NCI-H526 treated with DMSO at 0.1 percent for 48 hours (cell line): ENCODE data around the gene CHMP2A.

Experiments
- DNase-seq: peaks from one replicate; lab custom pipeline; 2025; lab: John Stamatoyannopoulos, UW

CHMP2A gene

DNA sequence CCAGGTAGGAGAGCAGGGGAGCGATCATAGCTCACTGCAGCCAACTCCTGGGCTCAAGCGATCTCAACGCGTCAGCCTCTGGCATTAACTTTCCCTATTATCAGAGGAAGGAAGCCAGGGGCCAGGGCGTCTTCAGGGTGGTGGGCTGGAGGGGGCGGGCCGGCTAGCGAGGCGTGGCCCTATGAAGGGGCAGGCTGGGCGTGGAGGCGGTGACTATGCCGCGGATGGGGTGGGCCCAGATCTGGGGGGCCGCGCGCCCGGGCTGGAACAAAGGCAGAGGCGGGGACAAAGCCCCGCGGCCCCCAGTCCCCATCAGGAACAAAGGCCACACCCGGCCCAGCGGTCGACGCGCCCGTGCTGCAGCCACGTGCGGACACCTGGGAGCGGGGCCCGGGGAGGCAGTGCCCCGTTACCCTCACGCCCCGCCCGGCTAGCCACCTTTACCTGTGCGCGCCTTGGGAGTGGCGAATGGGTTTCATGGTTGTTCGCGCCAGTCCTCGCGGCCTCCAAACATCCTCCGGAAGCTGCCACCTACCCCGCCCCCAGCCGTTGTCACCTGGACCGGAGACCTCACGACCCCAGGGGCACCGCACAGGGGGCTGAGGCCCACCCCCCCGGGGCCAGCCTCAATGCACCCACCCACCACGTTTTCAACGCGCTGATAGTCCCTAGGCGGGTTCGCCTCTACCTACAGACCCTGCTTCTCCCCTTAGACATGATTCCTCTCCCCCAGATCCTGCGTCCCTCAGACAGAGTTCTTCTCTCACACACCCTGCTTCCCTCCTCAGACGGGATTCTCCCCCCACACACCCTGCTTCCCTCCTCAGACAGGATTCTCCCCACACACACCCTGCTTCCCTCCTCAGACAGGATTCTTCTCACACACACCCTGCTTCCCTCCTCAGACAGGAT lies 16.4 kb downstream of the CHMP2A start:
- DNase-seq, result peak; percentile 79

DNA sequence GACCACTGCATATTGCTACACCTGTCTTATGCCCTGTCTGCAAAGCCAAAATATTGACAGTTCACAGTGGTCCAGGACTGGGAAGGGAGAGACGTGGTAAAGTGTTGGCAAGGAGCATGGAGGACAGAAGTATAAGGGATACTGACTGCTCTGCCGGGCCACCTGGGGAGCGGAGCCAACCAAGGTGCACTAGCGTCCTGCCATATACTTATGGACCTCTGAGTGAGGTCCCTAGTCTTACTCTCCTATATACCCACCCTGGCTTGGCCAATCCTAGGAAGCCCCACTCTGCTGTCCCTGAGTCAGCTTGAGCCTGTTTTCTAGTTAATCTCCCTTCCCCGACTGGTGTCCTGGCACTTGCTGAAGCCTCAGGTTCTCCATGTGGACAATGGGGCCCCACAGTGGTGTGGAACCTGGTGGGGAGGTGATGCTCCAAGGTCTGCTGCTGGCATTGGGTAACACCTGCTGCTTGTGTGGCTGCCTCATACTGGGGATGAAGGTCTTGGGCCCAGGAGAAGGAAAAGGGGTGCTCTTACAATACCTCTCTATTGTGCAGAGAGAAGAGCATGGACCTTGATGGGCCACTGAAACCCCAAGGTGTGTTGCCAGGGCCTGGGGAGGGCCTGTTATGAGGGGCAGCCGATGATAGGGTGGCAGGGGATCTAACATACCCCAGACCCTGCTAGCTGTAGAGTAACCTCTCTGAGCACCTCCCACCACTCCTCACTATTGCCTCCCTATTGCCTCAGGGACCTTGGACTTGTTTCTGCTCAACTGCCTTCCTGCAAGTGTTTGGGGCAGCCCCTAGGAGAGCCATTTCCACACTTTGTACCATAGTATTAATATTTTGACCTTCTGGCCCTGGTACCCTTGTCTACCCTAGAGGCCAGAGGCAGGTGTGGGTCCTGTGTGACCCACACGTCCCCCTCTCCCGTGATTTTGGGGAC lies 17.8 kb downstream of the CHMP2A start:
- no peak for DNase-seq

- no peak for DNase-seq
Observed at GRCh38 chr19:58535857-58536256, 19.0 kb downstream of the CHMP2A start.

DNA sequence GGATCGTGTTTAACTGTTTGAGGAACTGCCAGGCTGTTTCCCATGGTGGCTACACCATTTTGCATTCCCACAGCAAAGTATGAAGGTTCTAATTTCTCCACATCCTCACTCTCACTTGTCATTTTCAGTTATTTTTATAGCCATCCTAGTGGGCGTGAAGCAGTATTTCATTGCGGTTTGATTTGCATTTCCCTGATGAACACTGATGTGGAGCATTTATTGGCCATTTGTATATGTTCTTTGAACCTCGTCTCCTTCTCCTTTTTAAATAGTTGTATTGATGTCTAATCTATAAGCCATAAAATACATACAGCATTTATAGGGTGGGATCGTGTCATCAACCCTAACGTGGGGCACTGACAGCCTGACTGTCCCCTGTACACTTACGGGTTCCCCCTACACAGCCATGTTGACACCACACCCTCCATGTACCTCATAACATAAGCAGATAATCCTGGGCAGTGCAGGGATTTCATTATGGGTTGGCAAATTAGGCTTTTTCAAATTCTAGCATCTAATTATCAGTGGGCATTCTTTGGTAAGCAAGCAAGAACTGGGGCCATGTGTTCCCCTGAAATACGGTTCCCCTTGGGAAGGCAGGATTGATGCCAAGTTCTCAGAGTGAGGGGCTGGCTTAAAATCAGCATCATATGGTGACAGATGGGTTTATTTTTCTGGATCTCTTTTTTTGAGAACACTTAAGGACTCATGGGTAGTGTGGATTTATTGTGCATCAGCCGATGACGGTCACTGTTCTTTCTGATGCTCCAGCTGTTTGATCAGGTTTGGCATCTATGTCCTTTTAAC lies 23.7 kb downstream of the CHMP2A start:
- DNase-seq, result peak; percentile 28

GRCh38 chr19:58529405-58529804 lies 25.5 kb downstream of the CHMP2A start:
- DNase-seq, result no peak

DNA sequence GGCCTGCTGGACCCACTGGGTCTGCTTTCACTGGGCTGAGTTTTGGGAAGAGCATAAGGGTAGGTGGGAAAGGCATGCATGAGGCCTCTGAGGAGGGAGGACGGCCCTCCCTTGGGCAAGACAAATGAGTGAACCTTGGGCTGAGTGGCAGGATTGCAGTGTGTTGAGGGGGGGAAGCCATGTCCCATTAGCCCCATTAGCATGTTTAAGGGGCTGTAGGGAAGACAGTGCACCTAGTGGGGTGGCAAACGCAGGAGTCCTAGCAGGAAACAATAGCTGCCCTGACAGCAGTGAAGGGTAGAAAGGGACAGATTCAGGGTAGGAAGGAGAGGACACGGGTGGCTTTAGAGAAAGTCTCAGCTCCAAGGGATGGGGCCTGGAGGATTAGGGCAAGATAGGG lies 32.2 kb downstream of the CHMP2A start:
- DNase-seq, result no peak

GRCh38 chr19:58521651-58522050 lies 33.3 kb downstream of the CHMP2A start:
- no peak for DNase-seq

GRCh38 chr19:58520257-58520599 lies 34.7 kb downstream of the CHMP2A start:
- no peak for DNase-seq

- DNase-seq, result peak; percentile 95
Observed at GRCh38 chr19:58519355-58520256, 35.3 kb downstream of the CHMP2A start, which contains the start of gene ZBTB45. TSS of gene ZBTB45 (minus strand) at chr19:58519810. CDS start at chr19:58517673, 2,137 bp downstream.

DNA sequence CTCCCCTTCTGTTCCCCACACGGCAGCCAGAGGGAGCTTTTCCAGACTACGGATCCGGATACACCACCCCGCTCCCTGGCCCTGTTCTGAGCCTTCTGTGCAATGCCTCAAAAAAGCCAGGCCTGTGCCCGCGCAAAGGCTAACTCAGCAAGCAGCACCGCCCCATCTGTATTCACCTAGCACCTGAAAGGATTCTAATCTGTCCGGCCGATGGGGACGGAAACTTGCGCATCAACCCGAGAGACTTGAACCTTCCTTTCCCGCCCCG lies 35.9 kb downstream of the CHMP2A start:
- peak; percentile 61 for DNase-seq

DNA sequence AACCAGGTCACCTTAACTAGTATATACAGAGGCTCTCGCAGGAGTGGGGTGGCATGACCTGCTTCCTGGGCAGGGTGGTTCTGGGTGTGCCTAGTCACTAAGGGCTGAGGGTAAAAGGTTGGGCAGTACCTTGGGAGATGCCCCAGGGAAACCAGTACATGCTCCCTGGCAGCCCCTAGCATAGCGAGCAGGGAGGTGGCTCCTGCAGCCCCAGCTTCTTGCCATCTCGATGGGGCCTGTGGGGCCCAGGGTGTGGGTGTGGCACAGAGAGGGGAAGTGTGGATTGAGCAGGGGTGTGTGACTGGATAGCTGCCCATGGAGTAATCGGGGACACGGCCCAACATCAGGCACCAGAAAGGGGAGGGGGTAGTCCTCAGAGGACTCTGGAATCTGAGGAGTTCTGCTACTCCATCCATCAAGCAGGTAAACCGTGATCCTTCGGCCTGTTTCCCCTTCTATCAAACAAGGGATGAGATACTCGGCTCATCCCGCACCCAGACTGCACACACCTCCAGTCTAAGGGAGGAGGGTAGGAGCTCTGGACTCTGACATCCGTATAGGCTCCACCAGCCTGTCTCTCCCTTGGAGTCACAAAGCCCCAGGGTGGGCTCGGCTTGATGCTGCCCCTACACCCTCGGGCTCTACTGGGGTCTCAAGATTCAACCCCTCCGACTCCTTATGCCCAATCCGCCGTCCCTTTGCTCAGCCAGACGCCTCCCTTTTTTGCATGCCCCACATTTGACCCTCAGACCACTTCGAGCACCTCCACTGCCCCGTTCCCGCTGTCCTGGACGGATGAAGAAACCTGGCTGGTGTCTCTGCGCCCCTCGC lies 36.4 kb downstream of the CHMP2A start:
- no peak for DNase-seq

DNA sequence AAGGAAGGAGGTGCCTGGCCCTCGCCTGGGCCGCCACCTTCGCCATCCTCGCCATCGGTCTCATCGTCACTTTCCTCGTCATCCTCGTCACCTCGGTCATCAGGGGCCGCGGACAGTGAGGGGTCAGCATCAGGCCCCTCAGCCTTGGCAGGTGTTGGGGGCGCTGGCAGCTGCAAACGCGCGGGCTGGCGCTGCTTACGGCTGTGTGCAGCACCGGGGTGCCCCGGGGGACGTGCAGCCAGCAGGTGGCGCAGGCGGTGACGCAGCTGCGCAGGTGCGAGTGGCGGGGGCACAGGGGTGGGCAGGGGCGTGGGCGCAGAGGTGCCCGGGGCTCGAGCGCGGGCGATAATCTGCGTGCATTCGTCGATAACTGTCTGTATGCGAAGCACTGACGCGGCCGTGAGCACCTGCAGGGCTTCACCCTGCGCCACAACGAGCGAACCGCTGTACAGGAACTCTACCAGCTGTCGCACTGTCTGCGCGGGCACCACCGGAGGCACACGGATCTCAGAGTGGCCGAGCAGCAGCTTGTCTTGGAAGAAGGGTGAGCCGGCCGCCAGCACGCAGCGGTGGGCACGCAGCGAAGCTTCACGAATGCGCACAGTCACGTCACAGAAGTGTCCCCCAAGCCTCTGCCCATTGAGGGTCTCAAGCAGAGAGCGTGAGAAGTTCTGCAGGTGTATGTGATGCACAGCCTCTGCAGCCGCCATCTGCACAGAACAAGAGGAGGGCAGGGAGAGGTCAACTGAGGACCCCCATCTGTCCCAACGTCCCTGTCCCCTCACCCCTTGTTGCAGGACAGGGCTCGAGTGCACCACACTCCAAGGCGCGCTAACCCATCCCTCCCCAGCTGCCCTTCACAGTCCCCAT lies 37.7 kb downstream of the CHMP2A start:
- peak; percentile 16 for DNase-seq

GRCh38 chr19:58516246-58516836 lies 38.6 kb downstream of the CHMP2A start:
- no peak for DNase-seq

DNA sequence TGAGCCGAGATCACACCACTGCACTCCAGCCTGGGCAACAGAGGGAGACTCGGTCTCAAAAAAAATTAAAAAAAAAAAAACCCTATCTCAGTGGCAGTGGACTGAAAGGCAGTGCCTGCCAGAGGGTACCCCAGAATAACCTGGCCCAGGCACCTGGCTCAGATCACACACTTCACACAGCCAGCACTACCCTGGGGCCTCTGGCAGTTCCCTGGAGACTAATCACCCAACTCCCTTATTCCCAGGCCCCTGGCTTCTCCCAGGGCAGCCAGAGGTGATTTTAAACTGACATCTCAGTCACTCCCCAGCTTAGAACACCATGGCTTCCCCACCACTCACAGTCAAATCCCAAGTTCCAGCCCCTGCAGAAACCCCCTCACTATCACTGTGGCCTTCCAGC lies 39.6 kb downstream of the CHMP2A start:
- no peak for DNase-seq

- no peak for DNase-seq
Observed at GRCh38 chr19:58514564-58515022, 40.3 kb downstream of the CHMP2A start.

DNA sequence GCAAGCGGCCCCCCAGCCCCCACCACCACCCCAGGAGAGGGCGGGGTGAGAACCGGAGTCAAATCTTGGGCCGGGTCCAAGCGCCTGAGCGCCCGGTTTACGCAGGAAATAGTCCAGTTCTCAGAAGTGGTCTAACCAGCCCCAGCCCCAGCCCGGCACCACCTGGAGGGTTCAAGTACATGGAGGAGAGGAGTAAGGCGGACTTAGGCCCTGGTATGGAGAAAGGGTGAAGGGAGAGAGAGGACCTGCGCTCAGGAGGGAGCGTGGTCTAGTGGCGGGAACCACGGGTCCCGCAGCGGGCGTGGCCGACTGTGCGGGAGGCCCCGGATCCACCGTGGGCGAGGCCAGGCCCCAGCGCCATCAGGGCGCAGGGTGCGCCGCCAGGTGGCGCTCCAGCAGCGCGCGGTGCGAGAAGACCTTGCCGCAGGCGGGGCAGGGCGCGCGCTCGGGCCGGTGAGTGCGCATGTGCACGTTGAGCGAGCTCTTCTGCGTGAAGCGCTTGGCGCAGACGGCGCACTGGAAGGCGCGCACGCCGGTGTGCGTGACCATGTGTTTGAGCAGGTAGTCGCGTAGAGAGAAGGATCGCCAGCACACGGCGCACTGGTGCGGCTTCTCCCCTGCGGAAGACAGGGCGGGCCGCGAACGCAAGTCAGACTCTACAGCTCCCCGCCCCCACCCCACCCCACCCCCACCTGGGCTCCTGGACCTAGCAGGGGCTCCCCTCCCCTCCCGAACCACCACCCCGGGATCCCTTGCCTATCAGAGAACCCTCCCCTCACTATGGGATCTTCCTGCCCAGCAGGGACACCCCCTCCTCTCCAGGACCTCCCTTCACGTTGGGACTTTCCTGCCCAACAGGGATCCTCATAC lies 41.0 kb downstream of the CHMP2A start:
- peak; percentile 84 for DNase-seq

DNA sequence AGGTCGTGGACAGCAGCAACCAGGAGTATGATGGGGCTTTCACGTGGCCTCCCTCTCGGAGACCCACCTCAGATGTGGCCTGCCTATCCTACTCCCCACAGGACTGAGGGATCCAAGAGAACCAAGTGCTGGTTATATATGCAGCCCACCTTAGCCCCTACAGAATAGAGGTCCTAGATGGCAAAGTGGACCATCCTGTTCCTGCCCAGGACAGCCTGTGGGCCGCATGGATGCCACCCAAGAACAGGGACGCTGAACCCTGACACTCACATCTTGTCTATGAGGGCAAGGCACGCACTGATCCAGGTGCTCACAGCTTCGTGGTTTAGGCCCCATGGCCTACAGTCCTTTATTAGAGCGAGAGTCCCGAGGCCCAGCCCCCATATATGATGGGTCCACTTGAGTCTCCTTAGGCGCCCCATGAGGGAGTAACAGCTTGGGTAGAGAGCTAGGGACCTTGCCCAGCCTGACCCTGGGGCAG lies 41.7 kb downstream of the CHMP2A start:
- DNase-seq, result no peak
